NCI-H2227 (cell line): ENCODE results near the gene LRRC1.

Experiments
- DNase-seq: peaks from one replicate; lab custom pipeline; 2025; ENCODE audit not compliant: unreplicated experiment; lab: John Stamatoyannopoulos, UW

LRRC1 gene

DNA sequence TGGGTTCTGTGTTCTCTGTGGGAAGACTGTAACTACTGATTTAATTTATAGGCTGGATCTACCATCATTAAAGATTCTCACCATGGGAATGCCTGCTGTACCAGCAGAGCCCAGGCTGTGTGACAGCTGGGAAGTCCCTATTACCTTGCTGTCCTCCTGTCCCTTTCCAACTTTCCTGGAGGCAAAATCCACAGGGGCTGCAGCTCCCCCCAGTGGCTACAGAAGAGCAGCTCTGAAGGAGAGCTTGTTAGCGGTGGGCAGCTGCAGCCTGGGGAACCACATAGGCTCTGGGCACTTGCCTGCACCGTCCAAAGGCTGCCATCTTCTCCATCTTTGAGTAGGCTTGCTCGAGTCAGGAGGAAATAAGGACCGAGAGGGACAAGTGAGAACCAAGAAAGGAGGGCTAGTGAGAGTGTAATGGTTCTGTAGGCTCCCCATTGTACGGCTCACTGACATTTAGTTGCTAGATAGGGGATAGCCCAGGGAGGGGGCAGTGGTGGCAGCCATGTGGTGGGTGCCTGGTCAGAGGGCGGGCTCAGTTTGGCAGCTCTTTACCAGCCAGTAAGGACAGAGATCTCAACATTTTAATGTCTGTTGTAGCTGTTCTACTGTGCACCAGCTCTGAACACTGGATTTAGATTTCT, 161.4 kb downstream of the LRRC1 start:
- DNase-seq = peak; percentile 70

DNA sequence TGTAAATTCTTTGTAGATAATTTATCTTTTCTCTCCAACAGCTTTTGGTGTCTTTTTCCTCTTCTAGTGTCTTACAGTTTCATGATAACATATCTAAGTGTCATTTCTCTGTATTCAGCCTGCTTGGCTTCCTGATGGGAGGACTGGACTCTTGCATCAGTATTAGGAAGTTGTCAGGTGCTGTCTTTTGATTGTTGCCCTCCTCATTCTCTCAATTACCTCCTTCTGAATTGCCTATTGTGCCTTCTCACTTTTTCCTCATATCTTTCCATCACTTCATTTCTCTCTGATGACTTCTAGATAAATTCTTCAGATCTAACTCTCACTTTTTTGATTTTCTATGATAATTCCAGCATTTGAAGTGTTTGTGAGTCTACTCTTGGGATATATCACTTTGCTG, 162.0 kb downstream of the LRRC1 start:
- DNase-seq = no peak

- no peak for DNase-seq
Measured at GRCh38 chr6:53959717-53960116, 164.9 kb downstream of the LRRC1 start.

DNA sequence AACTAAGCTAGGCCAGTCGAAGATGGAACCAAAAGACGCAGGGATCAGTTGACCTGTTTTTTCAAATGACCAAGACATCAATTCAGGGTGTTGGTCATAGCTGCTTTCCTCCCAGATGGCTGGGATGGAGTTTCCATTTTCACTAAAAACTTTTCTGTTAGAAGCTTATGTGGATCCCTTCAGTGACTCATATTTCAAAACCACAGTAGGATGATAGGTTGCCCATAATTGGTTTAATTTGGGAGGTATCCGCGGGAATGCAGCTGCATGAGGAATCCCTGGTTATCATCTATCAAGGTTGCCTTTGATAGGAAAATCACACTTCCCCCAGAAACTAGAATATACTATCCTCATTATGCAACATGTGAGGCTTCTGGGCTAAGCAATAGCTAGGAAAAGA, 165.5 kb downstream of the LRRC1 start:
- DNase-seq = no peak

GRCh38 chr6:53961679-53962370, 167.0 kb downstream of the LRRC1 start:
- no peak for DNase-seq

DNA sequence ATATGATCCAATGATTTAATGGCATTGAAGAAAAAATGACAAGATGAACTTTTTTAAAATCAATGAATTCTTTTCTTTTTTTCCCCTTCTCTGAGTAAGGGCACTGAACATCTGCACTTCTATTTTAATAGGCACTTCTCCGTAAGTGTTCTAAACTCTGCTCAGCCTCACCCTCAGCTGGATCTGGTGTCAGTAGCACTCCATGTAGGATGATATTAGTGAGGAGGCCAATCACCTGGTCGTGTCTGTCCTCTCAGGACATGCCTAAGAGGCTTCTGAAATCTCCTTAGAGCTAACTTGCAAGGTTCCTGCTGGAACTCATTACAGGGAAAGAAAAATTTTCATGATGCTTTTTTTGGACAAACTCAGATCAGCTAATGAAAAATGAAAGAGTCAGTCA, 167.8 kb downstream of the LRRC1 start:
- no peak for DNase-seq

GRCh38 chr6:53967415-53967814, 172.6 kb downstream of the LRRC1 start:
- DNase-seq = no peak
